GM12864 (cell line): ENCODE results near the gene LMBR1.

Experiments used
- DNase-seq: peaks from one replicate; pipeline ENCODE4 v3.0.0-alpha.2; 2011; ENCODE audit warnings: low read depth
- H3K4me3 ChIP-seq: 2 replicates; pipeline ENCODE4 v1.5.1; 2011; ENCODE audit warnings: mild to moderate bottlenecking, low read depth, low read length, control low read depth
- CTCF ChIP-seq: IDR thresholded peaks from 2 replicates; pipeline ENCODE4 v1.5.1; 2011; ENCODE audit warnings: low read depth, mild to moderate bottlenecking, moderate library complexity, low read length, control low read depth, inconsistent platforms; ENCODE audit errors: missing control alignments

Gene LMBR1

GRCh38 chr7:156659203-156659602 is 233.8 kb downstream of the LMBR1 start:
- no peak for DNase-seq
- no peak for TF ChIP-seq CTCF
- no peak overlapping the region for H3K4me3 ChIP-seq

GRCh38 chr7:156657681-156658080 is 235.3 kb downstream of the LMBR1 start:
- TF ChIP-seq CTCF: no peak
- DNase-seq: no peak
- no peak overlapping the region for H3K4me3 ChIP-seq

- H3K4me3 ChIP-seq: no peak overlapping the region
- no peak for DNase-seq
- no peak for TF ChIP-seq CTCF
Measured at GRCh38 chr7:156656598-156656997, 236.4 kb downstream of the LMBR1 start.

GRCh38 chr7:156655983-156656382 is 237.0 kb downstream of the LMBR1 start:
- no peak for TF ChIP-seq CTCF
- DNase-seq: no peak
- H3K4me3 ChIP-seq: no peak overlapping the region

- DNase-seq: no peak
- no peak for TF ChIP-seq CTCF
- no peak overlapping the region for H3K4me3 ChIP-seq
Measured at GRCh38 chr7:156655251-156655650, 237.7 kb downstream of the LMBR1 start.

GRCh38 chr7:156654511-156655234 is 238.3 kb downstream of the LMBR1 start:
- no peak for DNase-seq
- H3K4me3 ChIP-seq: no peak overlapping the region
- TF ChIP-seq CTCF: no peak
